Erythroblast (primary cell): Measurements from ENCODE around the gene FNDC11.
A peak's percentile ranks its signal among the peaks of the same experiment; 100 is the strongest.

ENCODE experiments used
- DNase-seq, 2 experiments: peaks; one replicate each; lab custom pipeline; 2025; lab: John Stamatoyannopoulos, UW
- GATA1 ChIP-seq: IDR thresholded peaks from 2 replicates; pipeline ENCODE4 v1.6.1; 2011; ENCODE audit warnings: low read depth, mild to moderate bottlenecking, control low read depth, low read length, moderate library complexity
- POLR2A ChIP-seq: IDR thresholded peaks from 2 replicates; pipeline ENCODE4 v1.6.1; 2011; ENCODE audit warnings: mild to moderate bottlenecking, low read length

The FNDC11 gene

DNA sequence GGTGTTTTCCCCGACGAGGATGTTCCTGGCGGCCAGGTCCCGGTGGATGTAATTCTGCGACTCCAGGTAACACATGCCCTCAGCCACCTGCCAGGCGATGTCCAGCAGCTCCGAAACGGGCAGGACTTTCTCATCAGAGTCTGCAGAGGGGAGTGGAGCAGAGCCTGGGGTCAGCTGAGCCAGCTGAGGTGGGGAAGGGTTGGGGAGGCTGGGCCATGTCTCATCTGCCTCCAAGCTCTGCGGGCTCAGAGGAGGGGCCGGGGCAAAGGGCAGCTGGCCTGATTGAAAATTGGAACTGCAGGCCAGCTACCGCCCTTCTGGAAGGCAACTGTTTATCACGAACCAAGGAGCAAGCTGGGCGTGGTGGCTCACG, 23.2 kb upstream of the FNDC11 start:
- no peak for DNase-seq
- TF ChIP-seq GATA1 (no peak), POLR2A (no peak)

DNA sequence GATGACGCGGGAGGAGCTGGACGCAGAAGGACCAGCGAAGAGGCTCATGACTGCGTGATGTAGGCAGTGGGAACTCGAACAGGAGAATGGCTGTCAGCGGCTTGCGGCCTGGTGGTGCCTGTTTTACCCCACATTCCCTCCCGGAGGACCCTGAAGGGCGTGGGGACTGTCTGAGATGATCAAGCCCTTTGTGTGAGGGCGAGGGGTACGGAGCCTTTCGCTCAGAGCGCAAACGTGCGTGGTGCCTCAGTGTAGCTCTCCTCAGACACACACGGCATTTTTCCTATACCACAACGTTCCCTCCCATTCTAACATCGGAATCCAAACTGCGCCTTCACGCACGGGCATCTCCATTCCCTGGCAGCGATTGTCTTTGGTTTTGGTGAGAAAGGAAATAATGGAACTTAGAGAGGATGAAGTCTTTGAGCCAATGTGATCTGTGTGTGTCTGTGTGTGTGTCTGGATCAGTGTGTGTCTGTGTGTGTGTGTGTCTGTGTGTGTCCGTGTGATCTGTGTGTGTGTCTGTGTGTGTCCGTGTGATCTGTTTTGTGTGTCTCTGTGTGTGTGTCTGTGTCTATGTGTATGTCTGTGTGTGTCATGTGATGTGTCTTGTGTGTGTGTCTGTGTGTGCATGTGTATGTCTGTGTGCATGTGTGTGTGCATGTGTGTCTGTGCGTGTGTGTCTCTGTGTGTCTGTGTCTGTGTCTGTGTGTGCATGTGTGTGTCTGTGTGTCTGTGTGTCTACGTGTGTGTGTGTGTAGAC, 22.1 kb upstream of the FNDC11 start:
- peak in 1 of 2 experiments; percentile 31 for DNase-seq
- TF ChIP-seq GATA1 = no peak
- no peak for TF ChIP-seq POLR2A

DNA sequence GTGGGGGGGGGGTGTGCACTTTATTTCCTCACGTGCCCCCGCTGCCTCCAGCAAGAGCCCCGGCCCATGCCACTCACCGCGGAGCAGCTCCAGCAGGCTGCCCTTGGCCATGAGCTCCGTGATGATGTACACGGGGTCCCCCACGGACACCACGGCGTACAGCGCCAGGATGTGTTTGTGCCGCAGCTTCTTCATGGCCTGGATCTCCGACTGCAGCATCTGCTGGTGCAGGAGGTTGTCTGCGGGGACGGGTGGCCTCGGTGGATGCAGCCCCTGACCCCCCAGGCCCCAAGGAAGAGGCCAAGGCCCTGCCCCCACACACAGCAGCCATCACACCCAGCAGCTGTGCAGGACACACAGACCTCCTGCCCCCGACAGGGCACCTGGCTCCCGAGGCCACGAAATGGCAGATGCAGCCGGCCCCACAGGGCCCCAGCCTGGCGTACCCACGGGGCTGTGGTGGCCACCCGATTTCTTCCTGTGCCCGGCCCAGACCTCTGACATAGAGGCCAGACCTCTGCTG, 21.4 kb upstream of the FNDC11 start:
- no peak for TF ChIP-seq POLR2A
- no peak for TF ChIP-seq GATA1
- no peak for DNase-seq

DNA sequence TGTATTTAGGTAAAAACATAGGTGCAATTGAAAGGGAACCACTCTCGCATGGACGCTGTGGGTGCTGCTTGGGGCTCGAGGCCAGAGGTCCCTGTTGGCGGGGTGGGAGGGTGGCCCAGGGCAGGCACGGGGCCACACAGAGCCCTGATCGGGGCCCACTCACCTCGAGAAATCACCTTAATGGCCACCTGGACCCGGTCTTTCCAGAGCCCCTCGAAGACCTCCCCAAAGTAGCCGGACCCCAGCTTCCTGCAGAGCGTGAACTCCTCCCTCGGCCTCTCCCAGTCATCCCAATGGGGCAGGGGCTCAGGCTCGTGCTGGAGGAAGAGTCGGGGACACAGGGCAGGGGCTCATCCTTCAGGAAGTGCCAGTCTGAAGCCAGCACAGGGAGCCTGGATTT, 20.6 kb upstream of the FNDC11 start:
- no peak for DNase-seq
- TF ChIP-seq POLR2A (no peak), GATA1 (no peak)

DNA sequence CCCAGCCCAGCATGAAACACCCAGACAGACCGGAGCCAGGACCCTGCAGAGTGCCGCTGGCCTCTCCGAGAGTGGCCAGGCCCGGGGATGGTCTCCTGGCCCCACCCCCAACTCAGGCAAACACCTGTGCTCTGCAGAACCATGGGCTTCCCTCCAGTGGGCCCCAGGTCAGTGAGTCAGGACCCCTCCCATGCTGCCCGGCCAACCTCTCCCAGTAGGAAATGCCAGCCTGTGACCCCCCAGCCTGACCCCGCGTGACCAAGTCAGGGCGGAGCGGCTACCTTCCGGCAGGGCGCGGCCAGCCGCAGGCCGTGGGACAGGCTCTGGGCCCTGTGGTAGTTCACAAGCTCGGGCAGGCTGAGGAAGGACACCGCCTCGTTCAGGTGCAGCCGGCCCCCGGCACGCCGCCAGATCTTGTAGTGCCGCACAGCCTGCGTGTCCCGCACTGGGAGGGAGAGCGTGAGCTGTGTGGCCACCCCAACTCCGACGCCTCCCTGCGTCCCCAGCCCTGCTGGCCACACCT, 20.0 kb upstream of the FNDC11 start:
- no peak for TF ChIP-seq POLR2A
- no peak for TF ChIP-seq GATA1
- DNase-seq = no peak

DNA sequence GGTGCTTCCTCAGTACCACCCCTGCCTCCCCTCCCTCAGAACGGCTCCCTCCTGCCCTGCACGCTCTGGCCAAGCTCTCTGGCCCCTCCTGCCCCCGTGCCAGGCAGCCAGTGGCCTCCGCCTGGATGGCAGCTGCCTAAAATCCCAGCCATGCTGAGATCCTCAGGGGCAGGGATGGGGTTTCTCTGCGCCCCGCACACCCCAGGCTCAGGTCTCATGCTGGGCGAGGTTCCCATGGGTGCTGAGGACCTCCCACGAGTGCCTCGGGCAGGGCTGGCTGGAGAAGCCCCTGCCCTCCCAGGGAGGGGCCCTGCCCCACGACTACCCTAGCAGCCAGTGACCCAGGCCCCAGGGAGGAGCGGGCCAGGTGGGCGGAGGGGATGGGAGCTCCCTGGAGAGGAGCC, 19.5 kb upstream of the FNDC11 start:
- DNase-seq = no peak

DNA sequence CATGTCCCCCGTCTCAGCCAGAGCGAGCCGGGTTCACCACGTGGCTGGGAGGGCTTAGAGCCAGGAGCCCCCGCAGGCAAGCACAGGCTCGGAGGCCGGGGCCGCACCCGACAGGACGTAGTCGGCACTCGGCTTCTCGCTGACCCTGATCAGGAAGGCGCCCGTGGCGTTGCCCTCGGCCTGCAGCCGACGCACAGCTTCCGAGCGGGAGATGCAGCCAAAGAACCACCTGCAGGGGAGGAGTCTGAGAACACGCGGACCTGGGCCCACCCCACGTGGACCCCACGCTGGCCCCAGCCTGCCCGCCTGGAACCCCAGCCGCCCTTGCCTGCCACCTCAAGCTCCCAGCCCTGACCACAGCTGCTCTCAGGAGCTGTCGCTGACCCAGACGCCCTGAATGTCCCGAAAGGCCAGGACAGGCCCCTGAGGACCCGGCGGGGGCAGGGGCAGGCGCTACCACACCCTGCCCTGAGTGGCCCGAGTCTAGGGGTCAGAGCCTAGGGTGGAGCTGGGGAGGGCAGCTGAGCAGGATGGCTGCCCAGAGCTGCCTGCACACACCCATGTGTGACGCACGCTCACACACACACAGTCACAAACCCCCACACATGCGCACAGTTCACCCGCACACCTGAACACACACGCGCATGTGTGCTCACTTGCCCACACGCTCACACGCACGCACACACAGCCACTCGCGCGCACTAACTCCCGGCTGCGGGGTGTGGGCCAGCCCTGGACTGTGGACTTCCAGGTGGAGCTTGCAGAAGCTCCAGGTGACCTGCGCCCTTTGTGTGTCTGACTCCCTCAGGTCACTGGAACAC, 18.9 kb upstream of the FNDC11 start:
- peak; percentile 33 to 52 for DNase-seq
- TF ChIP-seq POLR2A (no peak), GATA1 (no peak)

More for the DNA sequence above, 19.5 kb upstream of the FNDC11 start:
- TF ChIP-seq GATA1 = no peak
- TF ChIP-seq POLR2A = no peak

DNA sequence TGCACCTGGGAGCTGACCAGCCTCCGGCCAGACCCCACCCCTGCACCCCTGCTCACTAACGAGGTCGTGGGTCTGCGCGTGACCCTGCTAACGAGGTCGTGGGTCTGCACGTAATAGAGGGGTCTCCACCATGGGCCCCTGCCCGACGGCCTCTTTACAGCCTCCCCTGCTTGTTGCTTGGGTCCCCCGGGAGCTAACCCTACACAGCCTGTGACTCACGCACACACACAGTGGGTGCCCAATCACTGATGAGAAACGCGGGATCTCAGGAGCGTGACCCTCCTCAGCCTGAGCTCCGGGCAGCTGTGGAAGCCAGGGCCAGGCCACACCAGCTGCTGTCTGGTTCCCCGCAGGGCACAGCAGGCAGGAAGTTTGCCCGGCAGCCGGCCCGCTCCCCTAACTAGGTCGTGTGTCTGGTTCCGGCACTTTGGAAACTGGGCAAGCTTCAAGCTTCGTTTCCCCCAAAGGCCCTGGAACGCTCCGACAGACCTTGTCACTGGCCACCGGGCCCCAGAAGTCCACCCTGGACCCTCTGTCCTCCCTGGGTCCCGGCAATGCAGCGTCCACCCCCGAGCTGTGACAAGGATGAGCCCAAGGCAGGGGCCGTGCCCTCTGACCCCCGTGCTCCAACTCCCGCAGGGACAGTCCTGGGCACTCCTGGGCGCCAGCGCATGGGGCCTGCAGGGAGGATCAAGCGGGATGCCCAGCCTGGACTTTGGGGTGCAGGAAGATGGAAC, 17.6 kb upstream of the FNDC11 start:
- TF ChIP-seq POLR2A = no peak
- no peak for TF ChIP-seq GATA1
- DNase-seq = peak; percentile 27 to 44

DNA sequence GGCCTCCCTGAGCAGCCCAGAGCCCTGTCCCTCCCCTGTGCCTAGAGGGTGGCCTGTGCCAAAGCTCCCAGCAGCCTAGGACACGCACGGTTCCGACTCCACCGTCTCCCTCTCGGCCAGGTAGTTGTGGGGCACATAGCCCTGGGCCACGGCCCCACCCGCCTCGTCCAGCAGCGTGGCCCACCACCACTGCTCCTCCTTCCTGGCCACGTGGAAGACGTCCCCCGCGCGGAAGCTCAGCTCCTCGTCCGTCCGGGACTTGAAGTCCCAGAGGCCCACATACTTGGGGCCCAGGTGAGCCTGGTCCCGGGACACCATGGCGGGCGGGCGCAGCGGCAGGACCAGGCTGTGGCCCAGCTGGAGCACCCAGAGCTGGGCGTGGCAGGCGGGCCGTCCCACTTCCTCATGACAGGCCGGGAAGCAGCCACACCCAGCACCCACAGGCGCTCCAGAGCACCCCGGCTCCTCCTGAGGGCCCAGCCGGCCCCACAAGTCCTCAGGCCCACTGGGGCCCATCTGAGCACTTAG, 16.9 kb upstream of the FNDC11 start, which contains the start of gene PTK6:
Gene PTK6 (minus strand): TSS at position 380 of the 528 bp plus-strand sequence. CDS start 62 bp downstream, at position 318.
- TF ChIP-seq POLR2A = no peak
- TF ChIP-seq GATA1 = no peak
- no peak for DNase-seq

DNA sequence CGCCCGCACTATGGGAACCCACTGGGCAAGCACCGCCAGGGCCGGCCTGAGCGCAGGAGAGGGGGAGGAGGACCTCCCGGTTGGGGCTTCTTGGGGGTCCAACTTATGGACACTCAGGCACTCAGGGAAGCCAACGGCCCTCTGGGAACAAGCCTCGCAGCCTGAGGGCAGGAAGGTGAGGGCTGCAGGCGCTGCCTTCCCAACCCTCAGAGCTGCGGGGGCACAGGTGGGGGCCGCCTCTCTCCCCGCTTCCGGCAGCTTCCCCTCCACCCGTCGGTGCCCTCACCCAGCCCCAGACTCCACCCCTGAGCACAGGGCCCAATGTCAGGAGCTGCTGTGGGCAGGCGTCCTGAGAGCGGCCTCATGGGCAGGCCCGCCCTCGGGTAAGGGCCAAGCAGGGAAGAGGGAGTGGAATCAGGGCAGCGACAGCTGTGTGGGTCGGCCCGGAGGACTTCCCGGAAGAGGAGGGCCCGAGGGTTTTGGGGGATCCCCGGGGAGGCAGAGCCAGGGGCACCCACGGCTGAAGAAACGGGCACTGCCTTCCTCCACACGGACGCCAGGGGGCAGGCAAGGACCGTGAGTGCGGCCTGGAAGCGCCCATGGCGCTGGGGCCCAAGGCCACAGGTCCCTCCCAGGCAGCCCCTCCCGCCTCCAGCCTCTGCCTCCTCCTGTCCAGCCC, 16.3 kb upstream of the FNDC11 start:
- TF ChIP-seq POLR2A (peak; percentile 63), GATA1 (no peak)

DNA sequence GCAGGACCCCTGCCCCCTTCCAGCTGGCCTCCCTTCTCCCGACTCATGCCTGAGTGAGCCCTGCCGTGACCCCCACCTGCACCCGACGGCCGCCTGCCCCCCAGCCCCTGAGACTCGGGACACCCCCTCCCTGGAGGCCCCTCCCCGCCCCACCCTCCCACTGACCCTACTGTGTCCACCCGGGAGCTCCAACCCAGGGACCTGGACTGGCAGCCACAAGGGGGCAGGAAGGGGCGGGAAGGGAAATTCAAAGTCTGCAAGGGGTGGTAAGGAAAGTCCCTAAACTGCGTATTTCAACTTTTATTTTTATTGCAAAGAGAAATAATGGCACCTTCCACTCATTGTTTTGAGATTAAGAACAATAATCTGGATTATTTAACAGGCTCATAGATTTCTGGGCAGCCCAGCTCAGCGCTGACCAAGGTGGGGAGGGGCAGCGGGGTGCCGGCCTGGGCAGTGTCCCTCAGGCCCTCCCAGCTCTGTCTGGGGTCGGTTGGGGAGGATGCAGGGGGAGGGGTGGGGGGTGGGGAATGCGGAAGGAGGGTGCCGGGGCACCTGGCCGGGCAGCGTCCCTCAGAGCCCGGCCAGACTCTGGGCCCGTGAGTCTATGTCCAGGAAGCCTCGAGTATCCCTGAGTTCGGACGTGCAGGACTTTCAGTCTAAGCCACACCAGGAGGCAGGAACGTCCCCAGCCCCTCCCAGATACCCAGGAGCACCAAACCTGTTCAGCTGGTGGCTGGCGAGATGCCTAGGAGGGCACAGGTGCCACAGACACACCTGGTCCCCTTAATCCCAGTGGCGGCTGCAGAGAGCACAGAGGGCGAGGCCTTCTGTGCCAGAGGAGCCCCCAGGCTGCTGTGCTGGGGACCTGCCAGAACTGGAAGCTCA, 15.5 kb upstream of the FNDC11 start:
- no peak for DNase-seq
- TF ChIP-seq POLR2A (no peak), GATA1 (no peak)

More for the DNA sequence above, 16.3 kb upstream of the FNDC11 start:
- peak; percentile 81 to 88 for DNase-seq

DNA sequence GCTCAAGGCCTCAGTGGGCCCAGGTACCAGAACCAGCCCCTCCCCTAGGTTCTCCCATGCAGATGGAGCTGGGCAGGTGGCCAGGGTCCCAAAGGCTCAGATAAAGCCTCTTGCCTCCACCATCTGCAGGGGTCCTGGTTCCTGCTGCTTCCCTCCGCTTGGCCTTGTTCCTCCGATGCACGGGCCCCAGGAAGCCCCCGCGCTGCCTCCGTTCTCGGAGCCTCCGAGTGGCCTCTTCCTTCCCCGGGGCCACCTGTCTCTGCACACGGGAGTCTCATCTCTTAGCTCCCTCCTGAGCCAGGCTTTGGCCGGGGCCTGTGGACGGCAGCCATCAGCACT, 14.9 kb upstream of the FNDC11 start:
- DNase-seq = no peak
- no peak for TF ChIP-seq GATA1
- TF ChIP-seq POLR2A = no peak
